ENCODE results near the gene ASB10.

- TF ChIP-seq EZH2 (IDR thresholded peaks at IDR 0.05; ENCODE audit: low read depth, unreplicated experiment) (no peak), CTCF (conservative IDR thresholded peaks at IDR 0.05; ENCODE audit: low read depth in 2 of 2) (no peak)
Measured at GRCh38 chr7:151206914-151207313, 19.9 kb upstream of the ASB10 start.
